Activated CD4-positive, alpha-beta T cell treated with anti-CD3 and anti-CD28 coated beads for 36 hours (primary cell): Measurements from ENCODE around the gene TBCCD1. TPM values are rescaled to one million over a fixed set of nuclear protein-coding genes. Genes with fewer than 3 reads are reported as not detected.
"Not testable (repeated sequence)": the region's sequence is repeated elsewhere in the genome, so short reads cannot be mapped to it uniquely, and the experiment has no call there.

Experiments used
- ATAC-seq: fragments of 200-7000 bp; cut with Tn5 transposase; one replicate; pipeline ENCODE4 v1.10.0; 2021; ENCODE audit warnings: mild to moderate bottlenecking, moderate library complexity
- CTCF ChIA-PET: fragments of 350-600 bp; sonication (Branson Sonifier 250); formaldehyde crosslinking; loops from one replicate; lab custom pipeline; 2021; ENCODE audit warnings: antibody characterized with exemption; lab: Charles Lee
- POLR2A ChIA-PET: fragments of 350-600 bp; sonication (Branson Sonifier 250); formaldehyde crosslinking; loops from one replicate; lab custom pipeline; 2021; ENCODE audit warnings: antibody characterized with exemption, inconsistent platforms; lab: Charles Lee
- DNase-seq: peaks from one replicate; pipeline ENCODE4 v3.0.0-alpha.2; 2020
- H3K27ac Mint-ChIP-seq: one replicate; pipeline ENCODE4 v1.8.0; 2021; ENCODE audit warnings: mixed read lengths
- H3K27me3 Mint-ChIP-seq: one replicate; pipeline ENCODE4 v1.8.0; 2021; ENCODE audit warnings: mixed read lengths
- H3K36me3 Mint-ChIP-seq: one replicate; pipeline ENCODE4 v1.8.0; 2021; ENCODE audit warnings: low read depth, mixed read lengths
- H3K4me1 Mint-ChIP-seq: one replicate; pipeline ENCODE4 v1.8.0; 2021; ENCODE audit warnings: mixed read lengths
- H3K4me3 Mint-ChIP-seq: one replicate; pipeline ENCODE4 v1.8.0; 2021; ENCODE audit warnings: mild to moderate bottlenecking, moderate library complexity, mixed read lengths
- H3K9me3 Mint-ChIP-seq: one replicate; pipeline ENCODE4 v1.8.0; 2021; ENCODE audit warnings: low read depth, mixed read lengths
- intact Hi-C, 2 experiments: fragments of 100-400 bp; cut with DNase I in 1 of 2; cut with micrococcal nuclease in 1 of 2; formaldehyde crosslinking; loops; one replicate each; pipeline versions ENCODE4 v1.14.2 to v1.15.1; 2022 to 2024; cut with DNase I, micrococcal nuclease
- total RNA-seq, 2 experiments: library from RNA; stranded (reverse); gene quantifications; one replicate each; pipeline ENCODE4 v1.2.3, GENCODE V29; 2021

Gene TBCCD1
- total RNA-seq, 2 experiments from 2014 or later: 10.5 to 11.4 TPM

DNA sequence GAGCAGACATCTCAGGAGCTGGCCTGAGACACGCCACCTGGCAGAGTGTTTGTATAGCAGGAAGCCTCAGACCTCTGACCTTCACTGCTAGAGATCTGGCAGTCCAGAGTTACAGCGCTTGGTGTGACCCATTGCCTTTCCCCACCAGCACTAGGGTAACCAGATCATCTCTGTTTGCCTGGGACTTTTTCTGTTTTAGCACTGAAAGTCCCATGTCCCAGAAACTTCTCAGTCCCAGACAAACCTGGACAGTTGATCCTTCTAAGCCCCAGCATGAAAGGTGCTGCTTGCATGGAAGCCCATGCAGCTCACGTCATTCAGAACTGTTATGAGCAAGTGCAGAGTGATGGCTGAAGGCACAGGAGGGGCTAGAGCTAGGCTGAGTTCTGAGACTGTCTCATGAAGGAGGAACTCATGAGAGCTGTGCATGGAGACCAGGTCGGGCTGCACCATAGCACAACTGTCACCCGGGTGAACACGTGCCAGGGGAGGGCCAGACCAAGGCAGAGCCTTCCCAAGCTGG is 27.5 kb upstream of the TBCCD1 start:
- no peak for DNase-seq
- H3K36me3 Mint-ChIP-seq: no peaks in the 10 kb centered on the region
- no peaks in the 10 kb centered on the region for H3K27me3 Mint-ChIP-seq
- H3K4me3 Mint-ChIP-seq: no peak overlapping the region
- H3K9me3 Mint-ChIP-seq: no peaks in the 10 kb centered on the region
- ChIA-PET POLR2A (interaction anchor here (0.5 kb wide), 1 partner anchor 14 kb away, joined by 3 read pairs; no protein-coding TSS in a partner anchor), CTCF (interaction anchor here (1.1 to 5.7 kb wide), 2 partner anchors 14 to 21 kb away, joined by 4 to 42 read pairs; no protein-coding TSS in a partner anchor)
- no peak overlapping the region for H3K27ac Mint-ChIP-seq
- intact Hi-C loops: no loop called here
- ATAC-seq: no peak
- H3K4me1 Mint-ChIP-seq: peaks cover 10% of the 10 kb centered on the region

DNA sequence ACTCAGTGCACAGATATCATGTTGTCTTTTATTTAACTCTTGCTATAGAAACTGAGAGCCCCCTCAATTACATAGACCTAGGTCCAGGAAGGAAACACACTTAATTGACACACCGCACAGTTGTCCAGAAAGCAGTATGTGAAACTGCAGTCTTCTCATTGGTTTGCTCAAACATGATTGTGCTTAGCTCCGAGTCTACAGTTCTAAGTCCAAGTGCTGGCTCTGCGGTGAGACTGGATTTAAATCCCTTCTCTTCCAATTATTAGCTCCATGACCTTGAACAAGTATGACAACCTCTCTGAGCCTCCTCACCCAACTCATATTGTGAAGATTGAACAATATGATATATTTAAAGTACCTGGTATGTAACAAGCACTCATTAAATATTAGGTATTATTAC is 26.7 kb upstream of the TBCCD1 start:
- no peak for DNase-seq
- CTCF ChIA-PET: interaction anchor here (0.6 to 5.7 kb wide), 3 partner anchors 11 to 70 kb away, joined by 3 to 42 read pairs (median 5); no protein-coding TSS in a partner anchor
- no peaks in the 10 kb centered on the region for H3K27me3 Mint-ChIP-seq
- intact Hi-C loops: no loop called here
- no peaks in the 10 kb centered on the region for H3K36me3 Mint-ChIP-seq
- no peak overlapping the region for H3K4me3 Mint-ChIP-seq
- H3K4me1 Mint-ChIP-seq: peaks cover 14% of the 10 kb centered on the region
- no peaks in the 10 kb centered on the region for H3K9me3 Mint-ChIP-seq
- POLR2A ChIA-PET: interaction anchor here (0.5 kb wide), 1 partner anchor 15 kb away, joined by 3 read pairs; no protein-coding TSS in a partner anchor
- no peak overlapping the region for H3K27ac Mint-ChIP-seq
- ATAC-seq: no peak

DNA sequence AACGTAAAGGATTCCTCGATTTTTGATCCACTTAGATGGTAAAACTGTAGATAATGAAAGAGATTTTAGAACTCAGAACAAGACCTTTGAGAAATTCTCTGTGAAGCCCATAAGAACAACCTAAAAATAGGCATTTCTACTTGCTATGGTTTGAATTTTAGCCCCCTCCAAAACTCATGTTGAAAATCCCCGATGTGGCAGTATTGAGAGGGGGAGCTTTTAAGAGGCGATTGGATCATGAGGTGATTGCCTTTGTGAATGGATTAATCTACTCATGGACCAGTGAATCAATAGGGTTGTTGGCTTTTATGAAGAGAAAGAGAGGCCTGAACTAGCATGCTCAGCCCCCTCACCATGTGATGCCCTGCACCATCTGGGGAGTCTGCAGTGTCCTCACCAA is 25.5 kb upstream of the TBCCD1 start:
- H3K4me1 Mint-ChIP-seq: peaks cover 21% of the 10 kb centered on the region
- no peak overlapping the region for H3K27ac Mint-ChIP-seq
- ChIA-PET CTCF (interaction anchor here (0.6 to 5.7 kb wide), 2 partner anchors 23 to 393 kb away, joined by 4 to 42 read pairs; no protein-coding TSS in a partner anchor), POLR2A (no interaction called here)
- no peaks in the 10 kb centered on the region for H3K9me3 Mint-ChIP-seq
- H3K4me3 Mint-ChIP-seq: no peak overlapping the region
- intact Hi-C loops: no loop called here
- ATAC-seq (no peak), DNase-seq (no peak)
- no peaks in the 10 kb centered on the region for H3K27me3 Mint-ChIP-seq
- peaks cover 1% of the 10 kb centered on the region for H3K36me3 Mint-ChIP-seq

DNA sequence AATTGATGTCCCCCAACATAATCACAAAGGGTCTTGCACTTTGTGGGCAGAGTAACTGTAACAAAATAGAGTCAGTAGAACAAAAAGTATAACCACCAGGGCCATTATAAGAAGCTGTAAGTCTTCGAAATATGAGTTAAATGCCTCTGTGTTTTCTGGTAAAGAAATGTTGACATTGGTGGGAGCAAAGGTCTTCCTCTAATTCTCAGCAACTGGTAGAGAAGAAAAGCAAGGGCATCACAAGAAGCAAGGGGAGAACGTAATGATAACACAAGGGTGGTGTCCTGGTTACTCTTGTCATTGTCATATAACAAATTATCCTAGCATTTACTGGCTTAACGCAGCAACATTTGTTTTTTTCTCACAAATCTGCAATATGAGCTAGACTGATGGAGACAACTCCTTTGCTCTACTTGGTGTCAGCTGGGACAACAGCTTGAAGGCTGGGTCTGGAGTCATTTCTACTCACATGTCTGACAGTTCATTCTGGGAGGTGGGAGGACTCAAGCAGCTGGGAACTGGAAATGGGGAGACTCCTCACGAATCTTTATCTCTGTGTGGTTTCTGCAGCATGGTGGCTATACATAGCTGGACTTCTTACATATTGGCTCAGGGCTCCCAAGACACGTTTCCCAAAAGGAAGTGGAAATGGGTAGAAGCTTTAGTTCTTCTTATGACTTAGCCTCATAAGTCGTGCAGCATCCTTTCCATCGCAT is 23.6 kb upstream of the TBCCD1 start:
- ChIA-PET CTCF (interaction anchor here (0.6 to 5.7 kb wide), 4 partner anchors 21 to 735 kb away, joined by 3 to 42 read pairs (median 4); partner anchors contain the start of gene DNAJB11), POLR2A (no interaction called here)
- no peak for DNase-seq
- intact Hi-C loops: no loop called here
- no peak overlapping the region for H3K4me3 Mint-ChIP-seq
- peaks cover 6% of the 10 kb centered on the region for H3K36me3 Mint-ChIP-seq
- no peak for ATAC-seq
- H3K27me3 Mint-ChIP-seq: no peaks in the 10 kb centered on the region
- H3K4me1 Mint-ChIP-seq: peaks cover 21% of the 10 kb centered on the region
- H3K27ac Mint-ChIP-seq: no peak overlapping the region
- H3K9me3 Mint-ChIP-seq: no peaks in the 10 kb centered on the region

DNA sequence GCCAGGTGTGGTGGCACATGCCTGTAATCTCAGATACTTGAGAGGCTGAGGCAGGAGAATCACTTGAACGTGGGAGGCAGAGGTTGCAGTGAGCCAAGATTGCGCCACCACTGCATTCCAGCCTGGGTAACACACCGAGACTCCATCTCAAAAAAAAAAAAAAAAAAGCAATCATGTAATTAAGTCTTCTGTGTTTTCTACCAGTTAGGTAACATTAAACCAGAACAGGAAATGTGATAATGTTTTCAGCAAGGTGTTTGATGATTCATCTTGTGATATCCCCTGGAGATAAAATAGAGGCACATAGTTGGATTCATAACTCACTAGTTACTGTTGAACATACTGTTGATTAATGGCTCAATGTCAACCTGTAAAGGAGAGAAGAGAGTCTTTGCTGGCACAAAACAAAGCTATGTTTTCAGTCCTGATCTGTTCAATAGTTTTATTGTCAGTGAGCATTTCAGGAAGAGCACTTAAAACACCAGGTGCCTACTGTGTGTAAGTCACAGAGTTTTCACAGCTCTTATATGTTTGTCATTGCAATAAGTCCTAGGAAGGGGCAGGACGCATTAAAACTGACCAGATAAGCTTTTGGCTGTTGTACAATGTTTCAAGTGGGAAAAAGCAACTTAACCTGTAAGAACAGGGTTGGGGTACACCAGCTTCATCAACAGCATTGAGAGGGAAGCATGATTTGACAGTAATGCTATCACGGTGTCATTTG is 22.9 kb upstream of the TBCCD1 start:
- Mint-ChIP-seq H3K9me3 (no peaks in the 10 kb centered on the region), H3K27me3 (no peaks in the 10 kb centered on the region), H3K4me1 (peaks cover 21% of the 10 kb centered on the region), H3K36me3 (peaks cover 7% of the 10 kb centered on the region), H3K4me3 (no peak overlapping the region), H3K27ac (peak overlapping the region; percentile 35)
- ATAC-seq (peak; percentile 74), DNase-seq (no peak)
- POLR2A ChIA-PET: no interaction called here
- CTCF ChIA-PET: interaction anchor here (0.6 to 5.7 kb wide), 4 partner anchors 20 to 647 kb away, joined by 3 to 42 read pairs (median 4); partner anchors contain the start of gene DNAJB11
- intact Hi-C loops: no loop called here

DNA sequence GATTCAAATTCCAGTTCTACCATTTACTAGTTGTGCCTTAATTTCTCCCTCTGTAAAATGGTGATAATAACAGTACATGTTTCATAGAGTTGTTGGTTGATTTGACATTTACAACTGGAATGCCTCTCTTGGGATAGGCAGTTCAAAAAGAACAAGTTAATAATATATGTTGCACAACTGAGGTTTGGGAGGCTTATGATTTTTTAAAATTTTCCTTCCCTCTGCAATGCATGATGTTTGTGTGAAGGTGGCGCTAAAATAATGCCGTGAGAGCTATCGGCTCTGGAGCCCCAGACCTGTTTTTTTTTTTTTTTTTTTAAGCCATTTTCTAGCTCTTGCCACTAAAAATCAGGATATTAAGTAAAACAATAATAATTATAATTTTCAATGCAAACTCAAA is 22.0 kb upstream of the TBCCD1 start:
- H3K4me3 Mint-ChIP-seq: no peak overlapping the region
- no peak for ATAC-seq
- H3K36me3 Mint-ChIP-seq: peaks cover 16% of the 10 kb centered on the region
- peaks cover 21% of the 10 kb centered on the region for H3K4me1 Mint-ChIP-seq
- intact Hi-C loops: no loop called here
- DNase-seq: no peak
- ChIA-PET CTCF (interaction anchor here (0.6 to 5.7 kb wide), 3 partner anchors 27 to 644 kb away, joined by 3 to 42 read pairs (median 3); no protein-coding TSS in a partner anchor), POLR2A (interaction anchor here (0.7 kb wide), 1 partner anchor 678 kb away, joined by 4 read pairs; no protein-coding TSS in a partner anchor)
- no peak overlapping the region for H3K27ac Mint-ChIP-seq
- no peaks in the 10 kb centered on the region for H3K27me3 Mint-ChIP-seq
- no peaks in the 10 kb centered on the region for H3K9me3 Mint-ChIP-seq

DNA sequence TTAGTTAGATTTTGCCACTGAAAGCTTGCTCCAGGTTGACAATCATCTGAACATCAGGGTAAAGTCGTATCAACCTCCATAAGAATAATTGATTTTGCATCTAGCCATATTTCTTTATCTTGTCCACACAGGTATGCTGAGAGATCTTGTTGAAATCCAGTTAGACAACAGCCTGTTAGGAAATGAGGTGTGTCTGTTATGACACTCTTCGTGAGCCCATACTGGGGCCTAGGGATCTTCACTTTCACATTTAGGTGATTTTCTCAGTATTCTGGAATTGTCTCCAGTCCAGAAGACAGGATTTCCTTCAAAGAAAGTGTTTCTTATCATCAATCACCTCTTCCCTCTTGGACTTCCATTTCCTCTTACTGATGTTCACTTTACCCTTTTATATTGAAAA is 21.5 kb upstream of the TBCCD1 start:
- POLR2A ChIA-PET: interaction anchor here (0.7 kb wide), 1 partner anchor 677 kb away, joined by 4 read pairs; no protein-coding TSS in a partner anchor
- Mint-ChIP-seq H3K9me3 (no peaks in the 10 kb centered on the region), H3K27me3 (no peaks in the 10 kb centered on the region), H3K27ac (peak overlapping the region; percentile 61), H3K4me3 (no peak overlapping the region), H3K36me3 (peaks cover 17% of the 10 kb centered on the region), H3K4me1 (peaks cover 21% of the 10 kb centered on the region)
- ATAC-seq (peak; percentile 72), DNase-seq (no peak)
- CTCF ChIA-PET: interaction anchor here (0.6 to 5.7 kb wide), 2 partner anchors 27 to 643 kb away, joined by 3 to 42 read pairs; no protein-coding TSS in a partner anchor
- intact Hi-C loops: no loop called here

DNA sequence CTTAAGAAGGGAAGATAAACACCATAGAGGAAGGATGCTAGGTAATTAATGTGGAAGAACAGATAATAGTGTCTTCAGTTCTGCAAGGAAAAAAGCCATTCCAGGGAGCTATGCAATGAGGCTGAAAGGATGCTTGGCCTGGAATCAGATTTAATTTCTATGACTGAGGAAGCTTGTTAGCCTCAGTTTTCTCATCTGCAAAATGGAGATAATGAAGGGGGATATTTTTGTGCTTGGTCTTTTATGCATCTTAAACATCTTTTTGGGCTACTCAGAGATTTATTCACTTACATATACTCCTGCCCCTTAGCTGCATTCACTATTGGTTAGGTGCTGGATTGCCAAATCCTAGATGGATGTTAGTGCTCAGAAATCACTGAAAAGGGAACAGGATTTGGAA is 20.0 kb upstream of the TBCCD1 start:
- Mint-ChIP-seq H3K4me1 (peaks cover 21% of the 10 kb centered on the region), H3K27ac (no peak overlapping the region), H3K4me3 (no peak overlapping the region), H3K9me3 (no peaks in the 10 kb centered on the region), H3K36me3 (peaks cover 25% of the 10 kb centered on the region), H3K27me3 (no peaks in the 10 kb centered on the region)
- ATAC-seq (no peak), DNase-seq (no peak)
- intact Hi-C loops: no loop called here
- ChIA-PET CTCF (interaction anchor here (0.6 to 2.2 kb wide), 5 partner anchors 9 to 30 kb away, joined by 3 to 10 read pairs (median 3); partner anchors contain the start of gene DNAJB11), POLR2A (interaction anchor here (1.3 to 1.7 kb wide), 2 partner anchors 17 to 30 kb away, joined by 3 to 4 read pairs; partner anchors contain the start of gene DNAJB11)

DNA sequence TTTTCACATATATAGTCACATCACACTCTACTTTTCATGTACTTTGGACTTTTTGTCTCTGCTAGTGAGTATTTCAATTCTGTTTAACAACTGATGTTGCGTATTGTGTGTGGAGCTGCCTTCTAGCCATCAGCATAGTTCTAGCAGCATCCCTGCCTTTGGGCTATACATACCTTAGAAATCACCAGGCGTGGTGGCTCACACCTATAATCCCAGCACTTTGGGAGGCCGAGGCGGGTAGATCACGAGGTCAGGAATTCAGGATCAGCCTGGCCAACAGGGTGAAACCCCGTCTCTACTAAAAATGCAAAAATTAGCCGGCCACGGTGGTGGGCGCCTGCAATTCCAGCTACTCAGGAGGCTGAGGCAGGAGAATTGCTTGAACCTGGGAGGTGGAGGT is 19.1 kb upstream of the TBCCD1 start:
- intact Hi-C loops, DNase-seq, ATAC-seq, H3K4me3 Mint-ChIP-seq, H3K27me3 Mint-ChIP-seq, H3K9me3 Mint-ChIP-seq, H3K27ac Mint-ChIP-seq: not testable (repeated sequence)
- Mint-ChIP-seq H3K4me1 (peaks cover 21% of the 10 kb centered on the region), H3K36me3 (peaks cover 25% of the 10 kb centered on the region)
- ChIA-PET CTCF (interaction anchor here (0.9 to 4.6 kb wide), 5 partner anchors 8 to 235 kb away, joined by 3 to 21 read pairs (median 9); partner anchors contain the start of gene AHSG), POLR2A (interaction anchor here (1.1 to 1.7 kb wide), 2 partner anchors 11 to 31 kb away, joined by 3 to 4 read pairs; no protein-coding TSS in a partner anchor)

DNA sequence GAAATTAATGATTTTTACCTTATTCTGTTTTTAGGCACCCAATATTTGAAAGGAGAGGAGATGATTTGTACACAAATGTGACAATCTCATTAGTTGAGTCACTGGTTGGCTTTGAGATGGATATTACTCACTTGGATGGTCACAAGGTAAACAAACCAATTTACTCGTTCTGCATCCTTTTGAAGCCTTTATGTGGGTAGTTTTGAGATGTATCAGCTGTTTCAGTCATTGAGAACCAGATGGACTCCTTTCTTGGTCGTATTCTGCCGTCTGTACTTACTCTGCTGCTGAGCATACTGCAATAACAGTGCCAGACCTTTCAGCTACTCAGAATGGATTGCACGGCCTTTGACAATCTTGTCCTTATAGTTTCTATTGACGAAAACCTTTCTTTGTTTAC is 16.7 kb upstream of the TBCCD1 start:
- DNase-seq (no peak), ATAC-seq (peak; percentile 33)
- Mint-ChIP-seq H3K4me1 (peaks cover 7% of the 10 kb centered on the region), H3K4me3 (no peak overlapping the region), H3K36me3 (peaks cover 38% of the 10 kb centered on the region), H3K9me3 (no peaks in the 10 kb centered on the region), H3K27ac (no peak overlapping the region), H3K27me3 (no peaks in the 10 kb centered on the region)
- POLR2A ChIA-PET: interaction anchor here (1.1 kb wide), 1 partner anchor 13 kb away, joined by 3 read pairs; the partner anchor contains the start of gene DNAJB11
- intact Hi-C loops: no loop called here
- CTCF ChIA-PET: interaction anchor here (0.9 to 4.6 kb wide), 4 partner anchors 16 to 33 kb away, joined by 3 to 21 read pairs (median 10); partner anchors contain the start of gene AHSG
